Fibroblast of the aortic adventitia (primary cell): ENCODE results near the gene MED25. TPM values are rescaled to one million over a fixed set of nuclear protein-coding genes. Genes with fewer than 3 reads are reported as not detected.

ENCODE experiments used
- DNase-seq: peaks from one replicate; pipeline ENCODE4 v3.0.0-alpha.2; 2010; ENCODE audit warnings: low read depth
- H3K4me3 ChIP-seq: 2 replicates; pipeline ENCODE4 v1.5.1; 2011; ENCODE audit warnings: low read depth, mild to moderate bottlenecking, control low read depth, low read length, moderate library complexity
- total RNA-seq: library from RNA; depleted of rRNA; stranded (reverse); fragments of >200 nt; gene quantifications from 2 replicates; pipeline ENCODE4 v1.2.3, GENCODE V29; 2012; ENCODE audit warnings: low replicate concordance
- TF ChIP-seq, protein P1 (sequence below): IDR thresholded peaks from 2 replicates; pipeline ENCODE4 v1.5.1; 2011; ENCODE audit warnings: mild to moderate bottlenecking, low read length, control low read depth, inconsistent platforms; ENCODE audit not compliant: insufficient read depth

MED25 gene
- total RNA-seq, 1 donor = 21.7 TPM

DNA sequence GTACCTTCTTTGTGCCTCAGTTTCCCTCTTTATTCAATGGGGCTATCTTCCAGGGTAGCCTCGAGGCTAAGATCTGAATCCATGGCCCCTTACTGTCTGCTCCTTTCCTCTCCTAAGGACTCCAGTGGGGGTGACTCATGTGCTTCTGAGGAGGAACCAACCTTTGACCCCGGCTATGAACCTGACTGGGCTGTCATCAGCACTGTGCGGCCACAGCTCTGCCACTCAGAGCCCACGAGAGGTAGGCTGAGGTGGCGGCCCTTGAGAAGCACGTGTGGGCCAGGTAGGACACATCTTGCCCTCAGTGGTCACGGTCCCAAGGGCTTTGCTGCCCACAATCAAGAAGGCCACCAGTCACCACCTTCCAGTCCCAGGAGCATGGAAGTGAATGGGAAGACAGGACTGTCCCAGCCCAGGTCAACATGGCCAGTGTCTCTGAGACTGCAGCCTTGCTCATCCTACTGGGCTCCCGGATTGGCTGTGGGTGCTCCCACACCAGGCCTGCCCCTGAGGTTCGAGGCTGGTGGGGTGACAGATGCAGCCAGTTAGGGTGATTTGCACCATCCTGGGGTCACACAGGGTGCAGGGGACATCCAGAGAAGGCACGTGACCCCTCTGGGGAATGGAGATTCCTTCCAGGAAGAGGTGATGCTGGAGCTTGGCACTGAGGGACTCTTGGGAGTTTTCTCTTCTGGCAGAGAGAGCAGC lies 62.2 kb downstream of the MED25 start:
- H3K4me3 ChIP-seq = no peak overlapping the region
- no peak for DNase-seq
- TF ChIP-seq, protein P1, sequence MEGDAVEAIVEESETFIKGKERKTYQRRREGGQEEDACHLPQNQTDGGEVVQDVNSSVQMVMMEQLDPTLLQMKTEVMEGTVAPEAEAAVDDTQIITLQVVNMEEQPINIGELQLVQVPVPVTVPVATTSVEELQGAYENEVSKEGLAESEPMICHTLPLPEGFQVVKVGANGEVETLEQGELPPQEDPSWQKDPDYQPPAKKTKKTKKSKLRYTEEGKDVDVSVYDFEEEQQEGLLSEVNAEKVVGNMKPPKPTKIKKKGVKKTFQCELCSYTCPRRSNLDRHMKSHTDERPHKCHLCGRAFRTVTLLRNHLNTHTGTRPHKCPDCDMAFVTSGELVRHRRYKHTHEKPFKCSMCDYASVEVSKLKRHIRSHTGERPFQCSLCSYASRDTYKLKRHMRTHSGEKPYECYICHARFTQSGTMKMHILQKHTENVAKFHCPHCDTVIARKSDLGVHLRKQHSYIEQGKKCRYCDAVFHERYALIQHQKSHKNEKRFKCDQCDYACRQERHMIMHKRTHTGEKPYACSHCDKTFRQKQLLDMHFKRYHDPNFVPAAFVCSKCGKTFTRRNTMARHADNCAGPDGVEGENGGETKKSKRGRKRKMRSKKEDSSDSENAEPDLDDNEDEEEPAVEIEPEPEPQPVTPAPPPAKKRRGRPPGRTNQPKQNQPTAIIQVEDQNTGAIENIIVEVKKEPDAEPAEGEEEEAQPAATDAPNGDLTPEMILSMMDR = no peak

DNA sequence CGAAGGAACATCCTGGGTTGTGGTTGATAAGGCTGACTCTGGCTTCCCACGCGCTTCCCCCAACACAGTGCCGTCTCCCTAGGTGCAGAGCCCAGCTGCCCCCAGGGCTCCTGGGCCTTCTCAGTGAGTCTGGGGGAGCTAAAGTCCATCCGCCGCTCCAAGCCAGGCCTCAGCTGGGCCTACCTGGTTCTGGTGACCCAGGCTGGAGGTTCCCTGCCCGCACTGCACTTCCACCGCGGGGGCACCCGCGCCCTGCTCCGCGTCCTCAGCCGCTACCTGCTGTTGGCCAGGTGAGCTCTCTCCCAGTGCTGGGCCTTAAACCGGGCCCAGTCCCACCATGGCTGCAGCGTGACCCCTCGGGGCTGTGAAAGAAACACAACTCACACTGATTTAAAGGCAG lies 63.1 kb downstream of the MED25 start:
- TF ChIP-seq, protein P1 = no peak
- no peak for DNase-seq
- no peak overlapping the region for H3K4me3 ChIP-seq

- DNase-seq = no peak
- TF ChIP-seq, protein P1 = no peak
Observed at GRCh38 chr19:49881672-49882394, 63.7 kb downstream of the MED25 start.

GRCh38 chr19:49882643-49883042 lies 64.6 kb downstream of the MED25 start:
- TF ChIP-seq, protein P1 = no peak
- no peak overlapping the region for H3K4me3 ChIP-seq
- no peak for DNase-seq

More at GRCh38 chr19:49881672-49882394, 63.7 kb downstream of the MED25 start:
- H3K4me3 ChIP-seq = no peak overlapping the region

GRCh38 chr19:49883094-49883493 lies 65.0 kb downstream of the MED25 start:
- TF ChIP-seq, protein P1 = no peak
- no peak overlapping the region for H3K4me3 ChIP-seq
- no peak for DNase-seq

GRCh38 chr19:49884109-49884508 lies 66.0 kb downstream of the MED25 start:
- TF ChIP-seq, protein P1 = no peak
- no peak overlapping the region for H3K4me3 ChIP-seq
- no peak for DNase-seq
